Measurements from ENCODE around the gene BRINP3.

- TF ChIP-seq, protein P1, sequence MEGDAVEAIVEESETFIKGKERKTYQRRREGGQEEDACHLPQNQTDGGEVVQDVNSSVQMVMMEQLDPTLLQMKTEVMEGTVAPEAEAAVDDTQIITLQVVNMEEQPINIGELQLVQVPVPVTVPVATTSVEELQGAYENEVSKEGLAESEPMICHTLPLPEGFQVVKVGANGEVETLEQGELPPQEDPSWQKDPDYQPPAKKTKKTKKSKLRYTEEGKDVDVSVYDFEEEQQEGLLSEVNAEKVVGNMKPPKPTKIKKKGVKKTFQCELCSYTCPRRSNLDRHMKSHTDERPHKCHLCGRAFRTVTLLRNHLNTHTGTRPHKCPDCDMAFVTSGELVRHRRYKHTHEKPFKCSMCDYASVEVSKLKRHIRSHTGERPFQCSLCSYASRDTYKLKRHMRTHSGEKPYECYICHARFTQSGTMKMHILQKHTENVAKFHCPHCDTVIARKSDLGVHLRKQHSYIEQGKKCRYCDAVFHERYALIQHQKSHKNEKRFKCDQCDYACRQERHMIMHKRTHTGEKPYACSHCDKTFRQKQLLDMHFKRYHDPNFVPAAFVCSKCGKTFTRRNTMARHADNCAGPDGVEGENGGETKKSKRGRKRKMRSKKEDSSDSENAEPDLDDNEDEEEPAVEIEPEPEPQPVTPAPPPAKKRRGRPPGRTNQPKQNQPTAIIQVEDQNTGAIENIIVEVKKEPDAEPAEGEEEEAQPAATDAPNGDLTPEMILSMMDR (IDR thresholded peaks at IDR 0.05; ENCODE audit: low read length), result no peak
- no peak for TF ChIP-seq EZH2 (IDR thresholded peaks at IDR 0.05; ENCODE audit: borderline replicate concordance, low read length)
Measured at GRCh38 chr1:190429141-190429540, 48.5 kb downstream of the BRINP3 start.
